HEK293 (cell line): ENCODE results near the gene ANKRD11.

Source experiments
- CTCF ChIA-PET: fragments of 350-600 bp; formaldehyde crosslinking; extraction: SDS; loops from one replicate; lab custom pipeline; 2021; ENCODE audit warnings: antibody characterized with exemption; lab: Yijun Ruan, JAX
- POLR2A ChIA-PET: fragments of 300-600 bp; formaldehyde crosslinking; extraction: SDS; loops from one replicate; lab custom pipeline; 2020; ENCODE audit warnings: antibody characterized with exemption, inconsistent platforms; lab: Yijun Ruan, JAX
- H3K27ac ChIP-seq: fragments of 200-500 bp; sonication (Bioruptor generic); 2 replicates; pipeline ENCODE4 v1.5.1; 2014; ENCODE audit warnings: low read depth, low read length, control low read depth, inconsistent platforms; ENCODE audit errors: extremely low read depth
- H3K36me3 ChIP-seq, 2 experiments: fragments of 200-500 bp in 1 of 2; sonication (Bioruptor generic) in 1 of 2; 1 replicate in 1 of 2; 2 replicates in 1 of 2; pipeline ENCODE4 v1.5.1; 2014 to 2017; ENCODE audit warnings: inconsistent platforms in 2 of 2, low read length in 2 of 2; ENCODE audit not compliant: control insufficient read depth in 2 of 2, insufficient read depth in 1 of 2
- H3K4me1 ChIP-seq: fragments of 200-500 bp; sonication (Bioruptor generic); 2 replicates; pipeline ENCODE4 v1.5.1; 2014; ENCODE audit warnings: mild to moderate bottlenecking, low read length, inconsistent platforms; ENCODE audit not compliant: control insufficient read depth, insufficient read depth
- H3K4me3 ChIP-seq: 2 replicates; pipeline ENCODE4 v1.5.1; 2011; ENCODE audit warnings: low read depth, mild to moderate bottlenecking, control low read depth, low read length, moderate library complexity
- H3K9me3 ChIP-seq: fragments of 200-500 bp; sonication (Bioruptor generic); 2 replicates; pipeline ENCODE4 v1.5.1; 2014; ENCODE audit warnings: low read depth, low read length, inconsistent platforms; ENCODE audit not compliant: control insufficient read depth, insufficient read depth
- FEZF1 ChIP-seq: fragments of 450-650 bp; formaldehyde crosslinking; IDR thresholded peaks from 2 replicates; pipeline ENCODE4 v1.5.1; 2016; ENCODE audit warnings: missing biosample characterization, missing genetic modification characterization
- PATZ1 ChIP-seq: fragments of 450-650 bp; formaldehyde crosslinking; IDR thresholded peaks from 2 replicates; pipeline ENCODE4 v1.5.1; 2016; ENCODE audit warnings: missing biosample characterization, missing genetic modification characterization
- PRDM6 ChIP-seq: fragments of 450-650 bp; formaldehyde crosslinking; IDR thresholded peaks from 2 replicates; pipeline ENCODE4 v1.5.1; 2017; ENCODE audit warnings: missing biosample characterization, missing genetic modification characterization
- TCF7L2 ChIP-seq: IDR thresholded peaks from 2 replicates; pipeline ENCODE4 v1.6.1; 2011; ENCODE audit warnings: low read depth, mild to moderate bottlenecking, inconsistent platforms, low read length, moderate library complexity, borderline replicate concordance
- ZFP37 ChIP-seq: fragments of 450-650 bp; formaldehyde crosslinking; IDR thresholded peaks from 2 replicates; pipeline ENCODE4 v1.5.1; 2016; ENCODE audit warnings: missing biosample characterization, missing genetic modification characterization
- ZIC2 ChIP-seq: fragments of 450-650 bp; formaldehyde crosslinking; IDR thresholded peaks from 2 replicates; pipeline ENCODE4 v1.5.1; 2016; ENCODE audit warnings: missing biosample characterization, missing genetic modification characterization
- ZNF18 ChIP-seq: fragments of 450-650 bp; formaldehyde crosslinking; IDR thresholded peaks from 2 replicates; pipeline ENCODE4 v1.5.1; 2016; ENCODE audit warnings: missing biosample characterization, missing genetic modification characterization
- ZNF24 ChIP-seq: fragments of 450-650 bp; formaldehyde crosslinking; IDR thresholded peaks from 2 replicates; pipeline ENCODE4 v1.5.1; 2016; ENCODE audit warnings: missing biosample characterization, missing genetic modification characterization
- ZNF324 ChIP-seq: fragments of 450-650 bp; formaldehyde crosslinking; IDR thresholded peaks from 2 replicates; pipeline ENCODE4 v1.5.1; 2016; ENCODE audit warnings: missing biosample characterization, missing genetic modification characterization
- ZNF433 ChIP-seq: fragments of 450-650 bp; formaldehyde crosslinking; IDR thresholded peaks from 2 replicates; pipeline ENCODE4 v1.5.1; 2016; ENCODE audit warnings: missing biosample characterization, missing genetic modification characterization, low read depth
- ZNF449 ChIP-seq: fragments of 450-650 bp; formaldehyde crosslinking; IDR thresholded peaks from 2 replicates; pipeline ENCODE4 v1.5.1; 2017; ENCODE audit warnings: missing biosample characterization, mild to moderate bottlenecking, missing genetic modification characterization, moderate library complexity
- ZNF664 ChIP-seq: fragments of 450-650 bp; formaldehyde crosslinking; IDR thresholded peaks from 2 replicates; pipeline ENCODE4 v1.5.1; 2016; ENCODE audit warnings: missing biosample characterization, missing genetic modification characterization
- ZNF76 ChIP-seq: fragments of 450-650 bp; formaldehyde crosslinking; IDR thresholded peaks from 2 replicates; pipeline ENCODE4; 2016; ENCODE audit warnings: low read depth, missing biosample characterization, missing genetic modification characterization, borderline replicate concordance

ANKRD11 gene

GRCh38 chr16:89346869-89347268, 143.5 kb downstream of the ANKRD11 start:
- H3K4me3 ChIP-seq: no peak overlapping the region
- TF ChIP-seq TCF7L2 (no peak), ZNF76 (tag by site-specific recombination) (no peak)
- peaks cover 0 to 12% of the 10 kb centered on the region in 2 experiments; a peak in 2 of 3 replicates for H3K36me3 ChIP-seq
- H3K27ac ChIP-seq: no peak overlapping the region
- ChIA-PET CTCF (interaction anchor here (0.6 kb wide), 2 partner anchors 13 to 133 kb away, joined by 3 to 6 read pairs; no protein-coding TSS in a partner anchor), POLR2A (no interaction called here)
- peaks cover 22% of the 10 kb centered on the region for H3K4me1 ChIP-seq
- H3K9me3 ChIP-seq: no peaks in the 10 kb centered on the region

GRCh38 chr16:89345642-89346150, 144.7 kb downstream of the ANKRD11 start:
- TF ChIP-seq ZIC2 (tag by site-specific recombination) (peak; percentile 99), ZNF664 (tag by site-specific recombination) (no peak), FEZF1 (tag by site-specific recombination) (peak; percentile 43; the same call in 1 of the 2 replicates), ZFP37 (no peak), PRDM6 (tag by site-specific recombination) (peak; percentile 59), ZNF18 (peak; percentile 95), ZNF324 (tag by site-specific recombination) (no peak), ZNF449 (tag by site-specific recombination) (peak; percentile 50; the same call in 1 of the 2 replicates), ZNF24 (no peak)
- H3K9me3 ChIP-seq: no peaks in the 10 kb centered on the region
- POLR2A ChIA-PET: no interaction called here
- no peak overlapping the region for H3K4me3 ChIP-seq
- H3K27ac ChIP-seq: no peak overlapping the region
- H3K36me3 ChIP-seq: peaks cover 0 to 4% of the 10 kb centered on the region in 2 experiments; a peak in 2 of 3 replicates
- CTCF ChIA-PET: interaction anchor here (0.6 to 1.0 kb wide), 2 partner anchors 27 to 211 kb away, joined by 3 read pairs; no protein-coding TSS in a partner anchor
- peaks cover 22% of the 10 kb centered on the region for H3K4me1 ChIP-seq

- no peaks in the 10 kb centered on the region for H3K9me3 ChIP-seq
- peaks cover 22% of the 10 kb centered on the region for H3K4me1 ChIP-seq
- no peak overlapping the region for H3K4me3 ChIP-seq
- ChIA-PET CTCF (interaction anchor here (0.6 to 1.0 kb wide), 2 partner anchors 28 to 212 kb away, joined by 3 read pairs; no protein-coding TSS in a partner anchor), POLR2A (no interaction called here)
- no peaks in the 10 kb centered on the region; a peak in 1 of 3 replicates for H3K36me3 ChIP-seq
- TF ChIP-seq ZNF433 (tag by site-specific recombination): no peak
- TF ChIP-seq PATZ1 (tag by site-specific recombination): 0 out of 2 replicates have a peak, but pooled peaks have one; percentile 27
- TF ChIP-seq, all 188 proteins: peak for 1
- no peak overlapping the region for H3K27ac ChIP-seq
Measured at GRCh38 chr16:89344846-89345611, 145.3 kb downstream of the ANKRD11 start.
